SU-DHL-6 (cell line): ENCODE measurements around the gene BTNL3.

ENCODE experiments used
- CTCF ChIP-seq: fragments of 200-600 bp; sonication (generic); IDR thresholded peaks from one replicate; pipeline ENCODE4 v1.5.1; 2017; ENCODE audit warnings: antibody characterized with exemption, mild to moderate bottlenecking, low read length, moderate library complexity; ENCODE audit not compliant: insufficient read depth, poor library complexity, severe bottlenecking
- EZH2phosphoT487 ChIP-seq: fragments of 200-600 bp; sonication (generic), shearing (Covaris generic); conservative IDR thresholded peaks from 2 replicates; pipeline ENCODE4 v1.6.1; 2018; ENCODE audit warnings: mild to moderate bottlenecking, antibody characterized with exemption, low read length, moderate library complexity, mixed read lengths

- TF ChIP-seq CTCF (no peak), EZH2phosphoT487 (no peak)
Observed at GRCh38 chr5:180960209-180960608, 28.4 kb upstream of the BTNL3 start.
